Stimulated activated naive CD4-positive, alpha-beta T cell (primary cell): ENCODE data around the gene OIT3.

ENCODE experiments used
- DNase-seq, 6 experiments: peaks; one replicate each; lab custom pipeline; 2025; lab: John Stamatoyannopoulos, UW

Gene OIT3

GRCh38 chr10:72952189-72952588, 58.6 kb downstream of the OIT3 start:
- DNase-seq = no peak

- no peak for DNase-seq
Observed at GRCh38 chr10:72952642-72953158, 59.2 kb downstream of the OIT3 start.

GRCh38 chr10:72953687-72954086, 60.1 kb downstream of the OIT3 start:
- DNase-seq = no peak

- DNase-seq = no peak
Observed at GRCh38 chr10:72954230-72954595, 60.7 kb downstream of the OIT3 start.

- no peak for DNase-seq
Observed at GRCh38 chr10:72954596-72955554, 61.3 kb downstream of the OIT3 start, which contains the start of gene PLA2G12B. TSS of gene PLA2G12B (minus strand) at chr10:72954806. CDS start at chr10:72954685, 121 bp downstream.

- no peak for DNase-seq
Observed at GRCh38 chr10:72956001-72956400, 62.5 kb downstream of the OIT3 start.

- DNase-seq = no peak
Observed at GRCh38 chr10:72976886-72977285, 83.3 kb downstream of the OIT3 start.

GRCh38 chr10:72979709-72980108, 86.2 kb downstream of the OIT3 start:
- no peak for DNase-seq

- no peak for DNase-seq
Observed at GRCh38 chr10:72980348-72980747, 86.8 kb downstream of the OIT3 start.

- DNase-seq = no peak
Observed at GRCh38 chr10:72981028-72981881, 87.7 kb downstream of the OIT3 start.

- DNase-seq = no peak
Observed at GRCh38 chr10:72981882-72982529, 88.5 kb downstream of the OIT3 start.
